GM19468 (cell line): ENCODE results near the gene HSFX1.

ENCODE experiments used
- ATAC-seq: cut with Tn5 transposase; IDR thresholded peaks from one replicate; pipeline ENCODE4 v1.9.1; 2021; ENCODE audit warnings: mild to moderate bottlenecking, moderate library complexity, moderate number of reproducible peaks; ENCODE audit not compliant: unreplicated experiment; ENCODE audit errors: extremely low read depth

HSFX1 gene

GRCh38 chrX:149803458-149804062 lies 29.7 kb downstream of the HSFX1 start:
- no peak for ATAC-seq

- no peak for ATAC-seq
These were observed 30.2 kb downstream of the HSFX1 start for GRCh38 chrX:149804102-149804501.

DNA sequence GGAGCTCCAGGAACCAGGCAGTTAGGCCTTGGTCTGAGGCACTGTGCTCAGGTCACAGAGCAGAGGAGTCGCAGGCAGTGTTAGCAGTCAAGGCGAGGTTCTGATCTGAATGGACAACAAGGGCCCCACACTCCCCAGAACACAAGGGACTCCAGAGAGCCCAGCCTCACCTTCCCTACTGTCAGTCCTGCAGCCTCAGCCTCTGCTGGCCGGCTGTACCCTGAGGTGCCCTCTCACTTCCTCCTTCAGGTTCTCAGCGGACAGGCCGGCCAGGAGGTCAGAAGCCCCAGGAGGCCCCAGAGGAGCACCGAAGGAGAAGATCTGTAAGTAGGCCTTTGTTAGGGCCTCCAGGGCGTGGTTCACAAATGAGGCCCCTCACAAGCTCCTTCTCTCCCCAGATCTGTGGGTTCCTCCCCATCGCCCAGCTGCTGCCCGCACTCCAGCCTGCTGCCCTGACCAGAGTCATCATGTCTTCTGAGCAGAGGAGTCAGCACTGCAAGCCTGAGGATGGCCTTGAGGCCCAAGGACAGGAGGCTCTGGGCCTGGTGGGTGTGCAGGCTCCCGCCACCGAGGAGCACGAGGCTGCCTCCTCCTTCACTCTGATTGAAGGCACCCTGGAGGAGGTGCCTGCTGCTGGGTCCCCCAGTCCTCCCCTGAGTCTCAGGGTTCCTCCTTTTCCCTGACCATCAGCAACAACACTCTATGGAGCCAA lies 34.0 kb downstream of the HSFX1 start:
- ATAC-seq: no peak

GRCh38 chrX:149818652-149819051 lies 44.8 kb downstream of the HSFX1 start:
- ATAC-seq: no peak

GRCh38 chrX:149819371-149819770 lies 45.5 kb downstream of the HSFX1 start:
- ATAC-seq: no peak

DNA sequence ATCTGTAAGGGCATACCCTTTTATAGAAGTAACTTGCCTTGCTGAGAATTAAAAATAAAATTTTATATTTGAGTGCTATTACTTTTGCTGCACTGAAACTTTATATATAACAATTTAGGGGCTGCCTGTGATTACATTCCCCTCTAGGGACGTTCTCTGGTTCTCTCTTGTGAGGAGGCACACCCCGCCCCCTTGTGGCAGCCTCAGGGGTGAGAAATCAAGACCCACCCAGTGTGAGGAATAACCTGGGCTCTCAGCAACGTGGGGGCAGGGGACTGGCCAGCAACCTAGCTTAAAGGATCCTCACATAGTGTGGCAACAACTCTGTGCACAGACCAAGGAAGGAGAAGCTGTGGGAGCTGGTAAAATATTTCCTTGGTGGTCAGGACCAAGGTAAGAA lies 51.6 kb downstream of the HSFX1 start:
- ATAC-seq: no peak
